ENCODE measurements around the gene AHR. TPM values are rescaled to one million over a fixed set of nuclear protein-coding genes. Genes with fewer than 3 reads are reported as not detected.

Gene AHR
- total and polyA plus RNA-seq, 10 donors = 7.4 to 95.9 (median 71.3) TPM

- WGBS, 5 donors = 52 to 84% (median 76%) methylated on average over 5 of the region's 5 CpGs
- Histone ChIP-seq H3K27me3 (replicated peaks in 1 of 7) (no peaks in the 10 kb centered on the region), H3K36me3 (peaks cover 0 to 28% (median 0%) of the 10 kb centered on the region in 6 donors), H3K9me3 (no peaks in the 10 kb centered on the region), H3K27ac (peak overlapping the region in 7 of 8 donors; percentile 20 to 65 (median 38)), H3K4me3 (no peak overlapping the region), H3K4me1 (peaks cover 19 to 83% (median 61%) of the 10 kb centered on the region in 6 donors)
- intact Hi-C loops (cut with DNase I; ENCODE audit: low total_unique reads) = loop anchor here (10.0 kb wide), 1 partner anchor 217 kb away; no protein-coding TSS in a partner anchor
- no peak for DNase-seq
- no peak for TF ChIP-seq CTCF (IDR thresholded peaks at IDR 0.05 in 8 of 11, conservative IDR thresholded peaks at IDR 0.05 in 3 of 11)
- no peak for TF ChIP-seq POLR2A (IDR thresholded peaks at IDR 0.05)
- no peak for TF ChIP-seq POLR2AphosphoS5 (IDR thresholded peaks at IDR 0.05)
Observed at GRCh38 chr7:17307558-17307957, 9.1 kb downstream of the AHR start.

GRCh38 chr7:17307969-17308648, 9.7 kb downstream of the AHR start:
- TF ChIP-seq POLR2AphosphoS5 (IDR thresholded peaks at IDR 0.05) (no peak), POLR2A (IDR thresholded peaks at IDR 0.05) (no peak), CTCF (IDR thresholded peaks at IDR 0.05 in 8 of 11, conservative IDR thresholded peaks at IDR 0.05 in 3 of 11) (no peak)
- DNase-seq = no peak
- peak overlapping the region in 7 of 8 donors; percentile 20 to 65 (median 38) for H3K27ac ChIP-seq
- H3K9me3 ChIP-seq = no peaks in the 10 kb centered on the region
- WGBS, 5 donors = 70 to 85% (median 82%) methylated on average over 2 of the region's 2 CpGs
- H3K36me3 ChIP-seq = peaks cover 0 to 34% (median 0%) of the 10 kb centered on the region in 6 donors
- peaks cover 19 to 78% (median 59%) of the 10 kb centered on the region in 6 donors for H3K4me1 ChIP-seq
- H3K27me3 ChIP-seq (replicated peaks in 1 of 7) = no peaks in the 10 kb centered on the region
- H3K4me3 ChIP-seq = no peak overlapping the region
- intact Hi-C loops (cut with DNase I; ENCODE audit: low total_unique reads) = loop anchor here (10.0 kb wide), 1 partner anchor 217 kb away; no protein-coding TSS in a partner anchor

- Histone ChIP-seq H3K27ac (peak overlapping the region in 1 of 8 donors; percentile 78), H3K4me1 (peaks cover 11 to 63% (median 37%) of the 10 kb centered on the region in 6 donors), H3K4me3 (no peak overlapping the region), H3K9me3 (no peaks in the 10 kb centered on the region), H3K27me3 (replicated peaks in 1 of 7) (no peaks in the 10 kb centered on the region), H3K36me3 (peaks cover 0 to 34% (median 0%) of the 10 kb centered on the region in 6 donors)
- no peak for DNase-seq
- TF ChIP-seq POLR2AphosphoS5 (IDR thresholded peaks at IDR 0.05) (no peak), POLR2A (IDR thresholded peaks at IDR 0.05) (no peak), CTCF (IDR thresholded peaks at IDR 0.05 in 8 of 11, conservative IDR thresholded peaks at IDR 0.05 in 3 of 11) (no peak)
- intact Hi-C loops (cut with DNase I; ENCODE audit: low total_unique reads) = no loop called here
- WGBS, 5 donors = 82 to 93% (median 89%) methylated on average over 4 of the region's 4 CpGs
Observed at GRCh38 chr7:17311194-17311593, 12.7 kb downstream of the AHR start.

- H3K4me3 ChIP-seq = no peak overlapping the region
- peaks cover 5 to 56% (median 31%) of the 10 kb centered on the region in 6 donors for H3K4me1 ChIP-seq
- intact Hi-C loops (cut with DNase I; ENCODE audit: low total_unique reads) = no loop called here
- DNase-seq = peak; percentile 36
- no peaks in the 10 kb centered on the region for H3K27me3 ChIP-seq (replicated peaks in 1 of 7)
- H3K9me3 ChIP-seq = no peaks in the 10 kb centered on the region
- 62 to 85% (median 82%) methylated on average over 3 of the region's 3 CpGs for WGBS, 5 donors
- TF ChIP-seq POLR2AphosphoS5 (IDR thresholded peaks at IDR 0.05) (no peak), CTCF (IDR thresholded peaks at IDR 0.05 in 8 of 11, conservative IDR thresholded peaks at IDR 0.05 in 3 of 11) (no peak), POLR2A (IDR thresholded peaks at IDR 0.05) (no peak)
- H3K36me3 ChIP-seq = peaks cover 0 to 34% (median 0%) of the 10 kb centered on the region in 6 donors
- peak overlapping the region in 3 of 8 donors; percentile 71 to 78 (median 71) for H3K27ac ChIP-seq
Observed at GRCh38 chr7:17311952-17312351, 13.5 kb downstream of the AHR start.
